ENCODE data around the gene CPED1.

Gene CPED1

DNA sequence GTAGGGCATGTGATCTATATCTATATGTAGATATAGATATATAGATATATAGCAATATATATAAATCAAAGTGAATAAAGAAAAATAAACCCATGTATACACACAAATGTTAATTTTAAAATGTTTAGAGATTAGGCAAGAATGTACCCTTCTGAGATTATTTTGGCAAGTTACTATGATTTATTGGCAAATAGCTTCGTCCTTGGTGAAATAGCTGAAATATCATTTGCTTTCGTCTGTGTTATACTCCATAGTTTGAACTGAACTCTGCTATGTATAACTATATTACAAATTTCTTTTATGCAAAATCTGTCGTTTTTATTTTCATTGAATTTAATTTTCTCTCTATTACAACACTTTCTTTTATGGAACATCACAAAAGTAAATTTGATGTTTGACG, 57.5 kb downstream of the CPED1 start:
- Histone ChIP-seq H2BK15ac (ENCODE audit: low read length) (no peak overlapping the region), H3K4ac (ENCODE audit: low read length) (no peak overlapping the region), H3K23ac (ENCODE audit: low read depth, low read length, poor library complexity) (no peak overlapping the region), H2AFZ (ENCODE audit: low read length) (no peak overlapping the region), H2BK5ac (ENCODE audit: low read length) (no peak overlapping the region), H3K14ac (ENCODE audit: low read length) (no peak overlapping the region), H3K9me3 (replicated peaks in 1 of 2; ENCODE audit: control insufficient read depth in 2 of 2, insufficient read depth in 1 of 2, low read depth in 1 of 2, low read length in 2 of 2) (peaks cover 0 to 1% of the 10 kb centered on the region in 2 donors), H3K27me3 (ENCODE audit: control insufficient read depth in 3 of 3, insufficient read depth in 3 of 3, low read depth in 1 of 3, low read length in 3 of 3) (no peaks in the 10 kb centered on the region), H4K8ac (ENCODE audit: low read depth, low read length) (no peak overlapping the region), H3K36me3 (replicated peaks in 1 of 2; ENCODE audit: control insufficient read depth in 2 of 2, insufficient read depth in 2 of 2, low read length in 2 of 2) (no peaks in the 10 kb centered on the region), H3K4me3 (ENCODE audit: low read length in 2 of 2) (no peak overlapping the region), H3K9ac (ENCODE audit: low read depth, low read length, poor library complexity) (no peak overlapping the region), H2BK120ac (ENCODE audit: low read depth, low read length) (no peak overlapping the region), H4K91ac (ENCODE audit: low read depth, low read length, poor library complexity) (no peak overlapping the region), H3K4me2 (ENCODE audit: insufficient read depth, low read length, poor library complexity, severe bottlenecking) (no peak overlapping the region), H3K79me1 (ENCODE audit: low read depth, low read length) (no peaks in the 10 kb centered on the region), H3K18ac (ENCODE audit: low read length) (no peak overlapping the region), H3K4me1 (ENCODE audit: control insufficient read depth in 2 of 2, insufficient read depth in 1 of 2, low read depth in 1 of 2, low read length in 2 of 2) (peaks cover 0 to 3% of the 10 kb centered on the region in 2 donors), H2BK12ac (ENCODE audit: low read length) (no peak overlapping the region), H3K27ac (replicated peaks; ENCODE audit: low read length) (no peak overlapping the region), H2AK5ac (ENCODE audit: low read depth, low read length) (no peak overlapping the region)
- DNase-seq (ENCODE audit: low spot score): no peak
- no CpG with 5 or more reads among the region's 4 CpGs for WGBS, 2 donors (ENCODE audit: extremely low coverage in 2 of 2, insufficient read length in 2 of 2, insufficient replicate concordance in 1 of 2)

DNA sequence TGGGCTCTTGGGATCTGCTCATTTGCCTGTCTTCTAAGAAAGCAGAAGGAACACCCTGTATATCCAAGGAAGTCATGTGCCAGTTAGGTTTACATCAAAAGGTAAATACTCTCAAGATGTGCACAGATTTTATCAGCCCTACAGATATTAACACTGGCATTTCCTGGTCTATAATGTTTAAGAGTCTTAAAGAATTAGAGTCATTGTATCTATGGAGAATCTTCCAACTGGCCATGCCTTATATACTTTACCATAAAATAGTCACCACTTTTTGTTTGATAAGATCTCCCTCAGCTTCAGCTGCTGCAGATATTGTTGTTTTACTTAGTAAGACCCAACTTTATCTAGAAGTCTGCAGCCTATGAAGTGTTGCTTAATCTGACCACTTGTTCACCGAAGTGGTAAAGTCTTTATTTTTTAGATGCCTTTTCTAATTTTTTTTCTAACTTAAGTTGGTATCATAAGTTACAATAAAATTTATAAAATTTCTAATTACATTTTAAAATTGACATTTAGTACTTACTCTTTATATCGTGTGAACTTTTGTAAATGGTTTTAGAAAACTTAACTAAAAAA, 58.5 kb downstream of the CPED1 start:
- H3K9me3 ChIP-seq (replicated peaks in 1 of 2; ENCODE audit: control insufficient read depth in 2 of 2, insufficient read depth in 1 of 2, low read depth in 1 of 2, low read length in 2 of 2): peaks cover 0 to 1% of the 10 kb centered on the region in 2 donors
- no peak overlapping the region for H4K8ac ChIP-seq (ENCODE audit: low read depth, low read length)
- no peak overlapping the region for H4K91ac ChIP-seq (ENCODE audit: low read depth, low read length, poor library complexity)
- no peak overlapping the region for H2BK120ac ChIP-seq (ENCODE audit: low read depth, low read length)
- H3K4ac ChIP-seq (ENCODE audit: low read length): no peak overlapping the region
- DNase-seq (ENCODE audit: low spot score): no peak
- no peak overlapping the region for H2BK5ac ChIP-seq (ENCODE audit: low read length)
- WGBS, 2 donors (ENCODE audit: extremely low coverage in 2 of 2, insufficient read length in 2 of 2, insufficient replicate concordance in 1 of 2): no CpG with 5 or more reads among the region's 2 CpGs
- H3K14ac ChIP-seq (ENCODE audit: low read length): no peak overlapping the region
- H3K23ac ChIP-seq (ENCODE audit: low read depth, low read length, poor library complexity): no peak overlapping the region
- no peak overlapping the region for H3K27ac ChIP-seq (replicated peaks; ENCODE audit: low read length)
- H3K9ac ChIP-seq (ENCODE audit: low read depth, low read length, poor library complexity): no peak overlapping the region
- no peak overlapping the region for H3K18ac ChIP-seq (ENCODE audit: low read length)
- no peak overlapping the region for H3K4me2 ChIP-seq (ENCODE audit: insufficient read depth, low read length, poor library complexity, severe bottlenecking)
- H3K4me1 ChIP-seq (ENCODE audit: control insufficient read depth in 2 of 2, insufficient read depth in 1 of 2, low read depth in 1 of 2, low read length in 2 of 2): peaks cover 0 to 3% of the 10 kb centered on the region in 2 donors
- H2AFZ ChIP-seq (ENCODE audit: low read length): no peak overlapping the region
- no peak overlapping the region for H2AK5ac ChIP-seq (ENCODE audit: low read depth, low read length)
- H2BK15ac ChIP-seq (ENCODE audit: low read length): no peak overlapping the region
- no peaks in the 10 kb centered on the region for H3K36me3 ChIP-seq (replicated peaks in 1 of 2; ENCODE audit: control insufficient read depth in 2 of 2, insufficient read depth in 2 of 2, low read length in 2 of 2)
- no peak overlapping the region for H3K4me3 ChIP-seq (ENCODE audit: low read length in 2 of 2)
- H3K27me3 ChIP-seq (ENCODE audit: control insufficient read depth in 3 of 3, insufficient read depth in 3 of 3, low read depth in 1 of 3, low read length in 3 of 3): no peaks in the 10 kb centered on the region
- no peak overlapping the region for H2BK12ac ChIP-seq (ENCODE audit: low read length)
- no peaks in the 10 kb centered on the region for H3K79me1 ChIP-seq (ENCODE audit: low read depth, low read length)

DNA sequence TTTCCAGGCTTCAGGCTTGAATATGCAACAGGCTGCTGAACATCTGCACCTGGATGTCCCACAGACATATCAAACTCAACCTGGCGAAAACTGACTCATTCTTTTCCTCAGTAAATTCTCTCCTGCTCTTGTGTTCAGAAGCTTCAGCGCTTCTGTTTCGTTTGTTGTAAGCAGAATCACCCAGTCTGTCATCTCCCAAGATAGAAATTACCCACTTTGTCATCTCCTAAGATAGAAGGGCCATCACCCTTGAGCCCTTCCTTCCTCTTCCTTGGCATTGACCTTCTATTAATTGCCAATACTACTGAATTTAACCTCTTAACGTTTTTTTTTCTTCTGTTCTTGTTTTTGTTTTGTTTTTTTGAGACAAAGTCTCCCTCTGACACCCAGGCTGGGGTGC, 59.7 kb downstream of the CPED1 start:
- Histone ChIP-seq H3K79me1 (ENCODE audit: low read depth, low read length) (no peaks in the 10 kb centered on the region), H3K4ac (ENCODE audit: low read length) (no peak overlapping the region), H2AFZ (ENCODE audit: low read length) (no peak overlapping the region), H3K14ac (ENCODE audit: low read length) (no peak overlapping the region), H3K18ac (ENCODE audit: low read length) (no peak overlapping the region), H2BK12ac (ENCODE audit: low read length) (no peak overlapping the region), H3K36me3 (replicated peaks in 1 of 2; ENCODE audit: control insufficient read depth in 2 of 2, insufficient read depth in 2 of 2, low read length in 2 of 2) (no peaks in the 10 kb centered on the region), H3K4me3 (ENCODE audit: low read length in 2 of 2) (no peak overlapping the region), H3K27ac (replicated peaks; ENCODE audit: low read length) (no peak overlapping the region), H3K9me3 (replicated peaks in 1 of 2; ENCODE audit: control insufficient read depth in 2 of 2, insufficient read depth in 1 of 2, low read depth in 1 of 2, low read length in 2 of 2) (no peaks in the 10 kb centered on the region), H3K9ac (ENCODE audit: low read depth, low read length, poor library complexity) (no peak overlapping the region), H2BK15ac (ENCODE audit: low read length) (no peak overlapping the region), H4K91ac (ENCODE audit: low read depth, low read length, poor library complexity) (no peak overlapping the region), H3K27me3 (ENCODE audit: control insufficient read depth in 3 of 3, insufficient read depth in 3 of 3, low read depth in 1 of 3, low read length in 3 of 3) (no peaks in the 10 kb centered on the region), H2BK5ac (ENCODE audit: low read length) (no peak overlapping the region), H2BK120ac (ENCODE audit: low read depth, low read length) (no peak overlapping the region), H4K8ac (ENCODE audit: low read depth, low read length) (no peak overlapping the region), H3K4me1 (ENCODE audit: control insufficient read depth in 2 of 2, insufficient read depth in 1 of 2, low read depth in 1 of 2, low read length in 2 of 2) (peaks cover 0 to 3% of the 10 kb centered on the region in 2 donors), H3K23ac (ENCODE audit: low read depth, low read length, poor library complexity) (no peak overlapping the region), H2AK5ac (ENCODE audit: low read depth, low read length) (no peak overlapping the region), H3K4me2 (ENCODE audit: insufficient read depth, low read length, poor library complexity, severe bottlenecking) (no peak overlapping the region)
- no peak for DNase-seq (ENCODE audit: low spot score)
- WGBS, 2 donors (ENCODE audit: extremely low coverage in 2 of 2, insufficient read length in 2 of 2, insufficient replicate concordance in 1 of 2): no CpG with 5 or more reads among the region's 4 CpGs

DNA sequence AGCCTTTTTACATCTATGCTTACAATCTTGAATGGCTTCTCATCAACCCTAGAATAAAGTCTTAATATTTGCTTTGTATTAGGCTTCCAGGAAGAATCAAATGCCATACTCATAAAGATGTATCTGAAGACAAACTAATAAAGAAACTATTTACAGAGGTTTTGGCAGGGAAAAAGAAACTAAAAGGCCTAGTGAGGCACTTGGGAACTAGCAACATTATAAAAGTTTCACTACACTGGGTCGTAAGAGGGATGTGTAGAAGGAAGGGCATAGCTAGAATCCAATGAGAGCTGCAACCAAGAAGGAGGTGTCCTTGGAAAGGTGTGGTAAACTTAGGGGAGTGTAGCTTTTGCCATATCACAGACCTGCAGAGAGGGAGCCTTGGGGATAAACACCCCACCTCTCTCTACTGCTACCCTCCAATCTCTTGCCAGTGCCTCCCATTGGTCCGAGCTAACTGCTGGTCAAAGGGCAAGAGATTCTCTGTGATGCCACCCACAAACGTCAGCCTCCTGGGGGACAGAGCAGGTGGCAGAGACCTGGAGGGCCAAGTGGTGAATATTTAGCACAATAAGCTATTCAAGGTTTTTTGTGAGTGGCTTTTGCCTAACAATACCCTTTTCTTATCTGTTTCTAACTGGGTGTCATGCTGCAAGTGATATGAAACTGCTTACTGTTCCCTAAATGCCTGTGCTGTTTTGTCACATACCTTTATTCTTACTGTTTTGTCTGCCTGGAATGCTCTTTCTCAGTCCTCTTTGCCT, 60.7 kb downstream of the CPED1 start:
- no CpG with 5 or more reads among the region's 3 CpGs for WGBS, 2 donors (ENCODE audit: extremely low coverage in 2 of 2, insufficient read length in 2 of 2, insufficient replicate concordance in 1 of 2)
- DNase-seq (ENCODE audit: low spot score): no peak
- no peak overlapping the region for H3K9ac ChIP-seq (ENCODE audit: low read depth, low read length, poor library complexity)

More for the DNA sequence above, 60.7 kb downstream of the CPED1 start:
- Histone ChIP-seq H2AFZ (ENCODE audit: low read length) (peak overlapping the region; percentile 36), H2BK120ac (ENCODE audit: low read depth, low read length) (no peak overlapping the region), H4K8ac (ENCODE audit: low read depth, low read length) (no peak overlapping the region), H3K14ac (ENCODE audit: low read length) (no peak overlapping the region), H3K27ac (replicated peaks; ENCODE audit: low read length) (no peak overlapping the region), H3K4me1 (ENCODE audit: control insufficient read depth in 2 of 2, insufficient read depth in 1 of 2, low read depth in 1 of 2, low read length in 2 of 2) (peaks cover 0 to 3% of the 10 kb centered on the region in 2 donors), H3K4me3 (ENCODE audit: low read length in 2 of 2) (no peak overlapping the region), H3K79me1 (ENCODE audit: low read depth, low read length) (no peaks in the 10 kb centered on the region), H3K23ac (ENCODE audit: low read depth, low read length, poor library complexity) (no peak overlapping the region), H3K4me2 (ENCODE audit: insufficient read depth, low read length, poor library complexity, severe bottlenecking) (no peak overlapping the region), H2BK12ac (ENCODE audit: low read length) (no peak overlapping the region), H3K36me3 (replicated peaks in 1 of 2; ENCODE audit: control insufficient read depth in 2 of 2, insufficient read depth in 2 of 2, low read length in 2 of 2) (no peaks in the 10 kb centered on the region), H2AK5ac (ENCODE audit: low read depth, low read length) (no peak overlapping the region), H2BK15ac (ENCODE audit: low read length) (no peak overlapping the region), H3K9me3 (replicated peaks in 1 of 2; ENCODE audit: control insufficient read depth in 2 of 2, insufficient read depth in 1 of 2, low read depth in 1 of 2, low read length in 2 of 2) (no peaks in the 10 kb centered on the region), H4K91ac (ENCODE audit: low read depth, low read length, poor library complexity) (no peak overlapping the region), H3K27me3 (ENCODE audit: control insufficient read depth in 3 of 3, insufficient read depth in 3 of 3, low read depth in 1 of 3, low read length in 3 of 3) (no peaks in the 10 kb centered on the region), H3K4ac (ENCODE audit: low read length) (no peak overlapping the region), H3K18ac (ENCODE audit: low read length) (no peak overlapping the region), H2BK5ac (ENCODE audit: low read length) (no peak overlapping the region)
